AG04449 (cell line): Measurements from ENCODE around the gene DOK7.

Source experiments
- CTCF ChIA-PET: fragments of 350-600 bp; formaldehyde crosslinking; extraction: SDS; loops from one replicate; lab custom pipeline; 2021; ENCODE audit warnings: antibody characterized with exemption; lab: Yijun Ruan, JAX
- POLR2A ChIA-PET: fragments of 400-600, 350-600 bp; formaldehyde crosslinking; extraction: SDS; loops from one replicate; lab custom pipeline; 2020; ENCODE audit warnings: antibody characterized with exemption, inconsistent platforms; lab: Yijun Ruan, JAX
- DNase-seq: peaks from one replicate; pipeline ENCODE4 v3.0.0-alpha.2; 2010; ENCODE audit warnings: low read depth, low spot score
- H3K4me3 ChIP-seq: 2 replicates; pipeline ENCODE4 v1.5.1; 2011; ENCODE audit warnings: low read depth, mild to moderate bottlenecking, control low read depth, low read length
- TF ChIP-seq, protein P1 (sequence below): IDR thresholded peaks from one replicate; pipeline ENCODE4 v1.5.1; 2011; ENCODE audit warnings: mild to moderate bottlenecking, moderate library complexity, low read length, control low read depth, inconsistent platforms; ENCODE audit not compliant: insufficient read depth; ENCODE audit errors: missing control alignments

DOK7 gene

DNA sequence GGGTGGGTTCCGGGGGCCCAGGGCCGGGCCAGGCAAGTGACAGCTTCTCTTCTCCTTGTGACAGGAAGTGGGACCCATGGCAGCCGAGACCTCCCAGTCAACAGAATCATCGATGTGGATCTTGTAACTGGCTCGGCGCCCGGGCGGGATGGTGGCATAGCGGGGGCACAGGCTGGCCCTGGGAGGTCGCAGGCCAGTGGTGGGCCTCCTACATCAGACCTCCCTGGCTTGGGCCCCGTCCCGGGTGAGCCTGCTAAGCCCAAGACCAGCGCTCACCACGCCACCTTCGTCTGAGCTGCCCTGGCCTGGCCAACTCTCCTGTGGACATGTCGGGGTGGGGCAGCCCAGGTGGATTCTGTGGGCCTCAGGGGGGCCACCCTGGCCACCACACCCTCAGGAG, 23.7 kb upstream of the DOK7 start:
- TF ChIP-seq, protein P1, sequence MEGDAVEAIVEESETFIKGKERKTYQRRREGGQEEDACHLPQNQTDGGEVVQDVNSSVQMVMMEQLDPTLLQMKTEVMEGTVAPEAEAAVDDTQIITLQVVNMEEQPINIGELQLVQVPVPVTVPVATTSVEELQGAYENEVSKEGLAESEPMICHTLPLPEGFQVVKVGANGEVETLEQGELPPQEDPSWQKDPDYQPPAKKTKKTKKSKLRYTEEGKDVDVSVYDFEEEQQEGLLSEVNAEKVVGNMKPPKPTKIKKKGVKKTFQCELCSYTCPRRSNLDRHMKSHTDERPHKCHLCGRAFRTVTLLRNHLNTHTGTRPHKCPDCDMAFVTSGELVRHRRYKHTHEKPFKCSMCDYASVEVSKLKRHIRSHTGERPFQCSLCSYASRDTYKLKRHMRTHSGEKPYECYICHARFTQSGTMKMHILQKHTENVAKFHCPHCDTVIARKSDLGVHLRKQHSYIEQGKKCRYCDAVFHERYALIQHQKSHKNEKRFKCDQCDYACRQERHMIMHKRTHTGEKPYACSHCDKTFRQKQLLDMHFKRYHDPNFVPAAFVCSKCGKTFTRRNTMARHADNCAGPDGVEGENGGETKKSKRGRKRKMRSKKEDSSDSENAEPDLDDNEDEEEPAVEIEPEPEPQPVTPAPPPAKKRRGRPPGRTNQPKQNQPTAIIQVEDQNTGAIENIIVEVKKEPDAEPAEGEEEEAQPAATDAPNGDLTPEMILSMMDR, result no peak
- ChIA-PET CTCF (interaction anchor here (2.4 to 16.2 kb wide), 2 partner anchors 41 to 94 kb away, joined by 9 to 309 read pairs; no protein-coding TSS in a partner anchor), POLR2A (no interaction called here)
- no peak overlapping the region for H3K4me3 ChIP-seq
- DNase-seq, result no peak

DNA sequence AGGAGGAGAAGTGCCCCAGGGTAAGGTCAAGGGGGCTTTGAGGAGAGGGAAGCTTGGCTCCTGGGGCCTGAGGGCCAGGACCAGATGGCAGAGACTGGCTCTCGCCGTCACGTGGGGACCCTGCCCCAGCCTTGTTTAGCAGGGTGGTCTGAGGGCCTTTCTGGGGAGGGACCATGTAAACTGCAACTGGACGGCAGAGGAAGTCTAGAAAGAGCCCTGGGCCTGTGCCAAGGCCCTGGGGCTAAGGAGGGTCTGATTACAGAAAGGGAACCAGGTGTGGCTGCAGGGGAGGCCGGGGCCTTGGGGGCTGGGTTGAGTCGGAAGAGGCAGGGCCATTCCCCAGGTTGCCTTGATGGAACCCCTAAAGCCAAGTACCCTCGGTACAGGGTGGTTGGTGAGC, 23.1 kb upstream of the DOK7 start:
- no peak for DNase-seq
- ChIA-PET CTCF (interaction anchor here (1.0 to 16.2 kb wide), 3 partner anchors 41 to 247 kb away, joined by 4 to 309 read pairs (median 9); no protein-coding TSS in a partner anchor), POLR2A (no interaction called here)
- TF ChIP-seq, protein P1, result no peak
- no peak overlapping the region for H3K4me3 ChIP-seq

DNA sequence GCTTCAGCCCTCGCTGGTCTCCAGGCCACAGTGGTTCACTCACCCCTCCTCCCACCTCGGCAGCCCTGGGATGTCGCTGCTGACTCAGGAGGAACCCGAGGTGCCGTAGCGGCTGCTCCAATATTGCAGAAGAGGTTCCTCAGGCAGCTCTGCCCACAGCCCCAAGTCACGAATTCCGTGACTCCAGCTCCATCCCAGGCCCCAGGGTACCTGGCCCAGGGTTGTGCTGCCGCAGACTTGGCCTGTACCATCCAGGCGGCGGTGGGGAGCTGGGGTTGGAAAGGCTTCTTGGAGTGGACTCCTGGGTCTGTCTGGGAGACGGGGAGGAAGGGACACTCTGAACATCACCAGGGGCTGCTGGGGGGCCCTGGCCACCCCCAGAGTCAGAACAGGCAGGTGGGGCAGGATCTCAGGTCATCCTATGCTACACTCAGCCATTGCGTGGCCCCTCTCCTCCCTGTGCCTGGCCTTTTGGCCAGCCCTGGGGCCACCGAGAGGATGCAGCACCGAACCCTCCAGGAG, 22.1 kb upstream of the DOK7 start:
- ChIA-PET POLR2A (no interaction called here), CTCF (interaction anchor here (0.5 to 16.2 kb wide), 7 partner anchors 40 to 334 kb away, joined by 3 to 309 read pairs (median 4); no protein-coding TSS in a partner anchor)
- DNase-seq, result no peak
- H3K4me3 ChIP-seq, result no peak overlapping the region
- TF ChIP-seq, protein P1, result no peak

DNA sequence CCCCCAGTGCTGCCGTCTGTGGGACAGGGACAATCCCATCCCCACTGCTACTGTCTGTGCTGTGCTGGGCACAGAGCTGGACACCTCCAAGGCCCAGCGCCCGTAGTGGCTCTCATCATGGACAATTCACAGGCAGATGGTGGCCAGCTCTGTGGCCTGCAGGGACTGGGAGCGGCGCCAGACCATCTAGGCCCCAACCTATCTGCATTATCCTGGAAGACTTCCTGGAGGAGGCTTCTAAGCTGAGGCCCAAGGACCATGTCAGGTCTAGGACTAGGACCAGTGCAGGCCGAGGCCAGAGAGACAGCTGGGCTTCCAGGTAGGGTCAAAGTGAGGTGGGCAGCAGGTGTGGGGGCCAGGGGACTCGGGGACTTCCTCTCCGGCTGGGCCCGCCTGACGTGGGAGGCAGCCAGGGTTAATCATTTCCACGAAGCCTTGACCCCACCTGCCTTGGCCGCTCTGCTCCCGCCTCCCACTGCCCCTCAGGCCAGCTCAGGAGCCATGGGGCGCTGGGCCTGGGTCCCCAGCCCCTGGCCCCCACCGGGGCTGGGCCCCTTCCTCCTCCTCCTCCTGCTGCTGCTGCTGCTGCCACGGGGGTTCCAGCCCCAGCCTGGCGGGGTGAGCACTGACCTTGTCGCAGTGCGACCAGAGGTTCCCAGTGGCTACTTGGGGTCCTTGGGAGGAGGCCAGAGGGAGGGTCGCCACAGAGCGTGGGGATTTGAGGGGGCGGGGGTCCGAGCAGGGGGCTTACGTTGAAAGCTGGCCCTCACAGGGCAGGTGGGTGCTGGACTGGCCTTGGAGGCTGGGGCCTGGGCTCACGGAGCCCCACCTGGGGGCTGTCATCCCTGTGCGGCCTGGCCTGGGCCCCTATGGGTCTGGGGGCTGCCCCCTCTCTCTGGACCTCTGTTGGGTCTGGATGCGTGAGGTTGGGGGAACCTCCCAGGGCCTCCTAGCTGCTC, 21.3 kb upstream of the DOK7 start, which contains the start of gene HGFAC:
Gene HGFAC, plus strand, starts transcription at position 468 of the 959 bp plus-strand sequence. Its CDS starts 34 bp downstream, at position 502.
- CTCF ChIA-PET, result interaction anchor here (1.0 to 16.2 kb wide), 5 partner anchors 39 to 335 kb away, joined by 3 to 309 read pairs (median 4); no protein-coding TSS in a partner anchor
- TF ChIP-seq, protein P1, result no peak
- H3K4me3 ChIP-seq, result no peak within 1 kb of the TSS
- no peak for DNase-seq
- POLR2A ChIA-PET, result no interaction called here

DNA sequence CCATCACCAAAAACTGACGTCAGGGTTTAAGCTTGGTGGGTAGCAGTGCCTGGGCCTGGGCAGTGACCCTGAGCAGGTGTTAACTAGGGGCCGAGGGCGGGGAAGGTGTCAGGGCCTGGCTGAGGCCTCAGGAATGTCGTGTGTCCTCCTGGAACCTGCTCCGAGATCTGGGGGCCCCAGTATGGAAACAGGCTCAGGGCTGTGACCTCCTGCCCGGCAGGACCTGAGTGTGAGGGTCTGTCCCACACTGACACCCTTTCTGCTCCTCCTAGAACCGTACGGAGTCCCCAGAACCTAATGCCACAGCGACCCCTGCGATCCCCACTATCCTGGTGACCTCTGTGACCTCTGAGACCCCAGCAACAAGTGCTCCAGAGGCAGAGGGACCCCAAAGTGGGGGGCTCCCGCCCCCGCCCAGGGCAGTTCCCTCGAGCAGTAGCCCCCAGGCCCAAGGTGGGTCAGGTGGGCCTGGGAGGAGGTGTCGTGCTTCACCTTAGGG, 20.6 kb upstream of the DOK7 start:
- POLR2A ChIA-PET, result no interaction called here
- no peak for DNase-seq
- TF ChIP-seq, protein P1, result no peak
- H3K4me3 ChIP-seq, result no peak overlapping the region
- CTCF ChIA-PET, result interaction anchor here (1.0 to 16.2 kb wide), 6 partner anchors 77 to 184 kb away, joined by 4 to 309 read pairs (median 5); no protein-coding TSS in a partner anchor
